Fibroblast of skin of left quadriceps (primary cell): ENCODE results near the gene SELL.
"Not testable (repeated sequence)": the region's sequence is repeated elsewhere in the genome, so short reads cannot be mapped to it uniquely, and the experiment has no call there.

Source experiments
- DNase-seq, 2 experiments: peaks; one replicate each; pipeline ENCODE4 v3.0.0-alpha.2; 2013; ENCODE audit warnings: low read depth in 2 of 2

SELL gene

GRCh38 chr1:169704797-169705196 is 6.6 kb downstream of the SELL start:
- DNase-seq = no peak

- DNase-seq = no peak
These were observed 10.0 kb downstream of the SELL start for GRCh38 chr1:169701261-169702005.

GRCh38 chr1:169699707-169700106 is 11.7 kb downstream of the SELL start:
- no peak for DNase-seq

- no peak for DNase-seq
These were observed 12.4 kb downstream of the SELL start for GRCh38 chr1:169698976-169699375.

- DNase-seq = no peak
These were observed 13.7 kb downstream of the SELL start for GRCh38 chr1:169697755-169698154.

GRCh38 chr1:169696273-169697100 is 14.9 kb downstream of the SELL start:
- DNase-seq = no peak

GRCh38 chr1:169694304-169695075 is 16.9 kb downstream of the SELL start:
- no peak for DNase-seq

GRCh38 chr1:169692756-169693460 is 18.5 kb downstream of the SELL start:
- DNase-seq = no peak

GRCh38 chr1:169690489-169690888 is 20.9 kb downstream of the SELL start:
- no peak for DNase-seq

GRCh38 chr1:169689395-169689794 is 22.0 kb downstream of the SELL start:
- DNase-seq = no peak

GRCh38 chr1:169688377-169688776 is 23.0 kb downstream of the SELL start:
- not testable (repeated sequence) for DNase-seq

- DNase-seq = no peak
These were observed 27.8 kb downstream of the SELL start for GRCh38 chr1:169683661-169684060.

GRCh38 chr1:169683168-169683567 is 28.3 kb downstream of the SELL start:
- not testable (repeated sequence) for DNase-seq

- DNase-seq = no peak
These were observed 29.3 kb downstream of the SELL start for GRCh38 chr1:169682071-169682470.

GRCh38 chr1:169681140-169681539 is 30.3 kb downstream of the SELL start:
- DNase-seq = no peak

GRCh38 chr1:169680377-169681019 is 30.9 kb downstream of the SELL start:
- DNase-seq = no peak

- no peak for DNase-seq
These were observed 31.7 kb downstream of the SELL start for GRCh38 chr1:169679692-169680091.

- no peak for DNase-seq
These were observed 35.4 kb downstream of the SELL start for GRCh38 chr1:169676001-169676400.

- DNase-seq = no peak
These were observed 40.6 kb downstream of the SELL start for GRCh38 chr1:169670836-169671235.

GRCh38 chr1:169670244-169670643 is 41.2 kb downstream of the SELL start:
- not testable (repeated sequence) for DNase-seq
